Measurements from ENCODE around the gene SREBF1. TPM values are rescaled to one million over a fixed set of nuclear protein-coding genes. Genes with fewer than 3 reads are reported as not detected.

Gene SREBF1
- total and polyA plus RNA-seq, 10 of the 15 experiments (the other 5 are each of a cell fraction or from before 2014, with no cell fraction given): 1.4 to 84.6 (median 20.4) TPM

DNA sequence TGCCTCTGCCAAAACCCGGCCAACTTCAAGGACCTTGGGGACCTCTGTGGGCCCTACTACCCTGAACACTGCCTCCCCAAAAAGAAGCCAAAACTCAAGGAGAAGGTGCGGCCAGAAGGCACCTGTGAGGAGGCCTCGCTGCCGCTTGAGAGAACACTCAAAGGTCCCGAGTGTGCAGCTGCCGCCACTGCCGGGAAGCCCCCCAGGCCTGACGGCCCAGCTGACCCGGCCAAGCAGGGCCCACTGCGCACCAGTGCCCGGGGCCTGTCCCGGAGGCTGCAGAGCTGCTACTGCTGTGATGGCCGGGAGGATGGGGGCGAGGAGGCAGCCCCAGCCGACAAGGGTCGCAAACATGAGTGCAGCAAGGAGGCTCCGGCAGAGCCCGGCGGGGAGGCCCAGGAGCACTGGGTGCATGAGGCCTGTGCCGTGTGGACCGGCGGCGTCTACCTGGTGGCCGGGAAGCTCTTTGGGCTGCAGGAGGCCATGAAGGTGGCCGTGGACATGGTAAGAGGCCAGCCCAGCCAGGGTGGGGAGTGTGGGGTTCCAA lies 38.7 kb downstream of the SREBF1 start:
- ChIA-PET POLR2A (no interaction called here), SMC1A (ENCODE audit: uncharacterized antibody, unreplicated experiment) (no interaction called here), CTCF (no interaction called here), RAD21 (ENCODE audit: unreplicated experiment) (no interaction called here)
- no peaks in the 10 kb centered on the region for H3K79me2 ChIP-seq (ENCODE audit: control insufficient read depth, insufficient read depth, low read length)
- intact Hi-C loops (cut with micrococcal nuclease; ENCODE audit: unreplicated experiment): no loop called here
- no peak overlapping the region for H3K4me2 ChIP-seq (ENCODE audit: control insufficient read depth, insufficient read depth)
- DNase-seq (ENCODE audit: low read depth, low spot score) (no peak), FAIRE-seq (no peak), ATAC-seq (no peak)
- 83% methylated on average over 25 of the region's 25 CpGs for WGBS (ENCODE audit: insufficient coverage, insufficient replicate concordance, low lambda C conversion rate, missing lambda C conversion rate)
- H3K27me3 ChIP-seq (replicated peaks in 1 of 2; ENCODE audit: control insufficient read depth in 2 of 2, insufficient read depth in 2 of 2, low read length in 1 of 2): no peaks in the 10 kb centered on the region
- H3K9ac ChIP-seq (ENCODE audit: control insufficient read depth, insufficient read depth, low read length): no peak overlapping the region
- no peaks in the 10 kb centered on the region for H3K4me1 ChIP-seq (ENCODE audit: control insufficient read depth, insufficient read depth, low read length)
- BruUV-seq (replicated peaks): no TSS peak
- no peak for TF ChIP-seq MYB (IDR thresholded peaks at IDR 0.05; ENCODE audit: borderline replicate concordance, low read depth, low read length)
- TF ChIP-seq, protein P1, sequence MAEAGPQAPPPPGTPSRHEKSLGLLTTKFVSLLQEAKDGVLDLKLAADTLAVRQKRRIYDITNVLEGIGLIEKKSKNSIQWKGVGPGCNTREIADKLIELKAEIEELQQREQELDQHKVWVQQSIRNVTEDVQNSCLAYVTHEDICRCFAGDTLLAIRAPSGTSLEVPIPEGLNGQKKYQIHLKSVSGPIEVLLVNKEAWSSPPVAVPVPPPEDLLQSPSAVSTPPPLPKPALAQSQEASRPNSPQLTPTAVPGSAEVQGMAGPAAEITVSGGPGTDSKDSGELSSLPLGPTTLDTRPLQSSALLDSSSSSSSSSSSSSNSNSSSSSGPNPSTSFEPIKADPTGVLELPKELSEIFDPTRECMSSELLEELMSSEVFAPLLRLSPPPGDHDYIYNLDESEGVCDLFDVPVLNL (IDR thresholded peaks at IDR 0.05; ENCODE audit: low read depth, low read length): no peak
- TF ChIP-seq HCFC1 (IDR thresholded peaks at IDR 0.05; ENCODE audit: low read length): no peak
- no peak for TF ChIP-seq POU2F2 (IDR thresholded peaks at IDR 0.05; ENCODE audit: borderline replicate concordance, low read depth, low read length)
- TF ChIP-seq, protein P2, sequence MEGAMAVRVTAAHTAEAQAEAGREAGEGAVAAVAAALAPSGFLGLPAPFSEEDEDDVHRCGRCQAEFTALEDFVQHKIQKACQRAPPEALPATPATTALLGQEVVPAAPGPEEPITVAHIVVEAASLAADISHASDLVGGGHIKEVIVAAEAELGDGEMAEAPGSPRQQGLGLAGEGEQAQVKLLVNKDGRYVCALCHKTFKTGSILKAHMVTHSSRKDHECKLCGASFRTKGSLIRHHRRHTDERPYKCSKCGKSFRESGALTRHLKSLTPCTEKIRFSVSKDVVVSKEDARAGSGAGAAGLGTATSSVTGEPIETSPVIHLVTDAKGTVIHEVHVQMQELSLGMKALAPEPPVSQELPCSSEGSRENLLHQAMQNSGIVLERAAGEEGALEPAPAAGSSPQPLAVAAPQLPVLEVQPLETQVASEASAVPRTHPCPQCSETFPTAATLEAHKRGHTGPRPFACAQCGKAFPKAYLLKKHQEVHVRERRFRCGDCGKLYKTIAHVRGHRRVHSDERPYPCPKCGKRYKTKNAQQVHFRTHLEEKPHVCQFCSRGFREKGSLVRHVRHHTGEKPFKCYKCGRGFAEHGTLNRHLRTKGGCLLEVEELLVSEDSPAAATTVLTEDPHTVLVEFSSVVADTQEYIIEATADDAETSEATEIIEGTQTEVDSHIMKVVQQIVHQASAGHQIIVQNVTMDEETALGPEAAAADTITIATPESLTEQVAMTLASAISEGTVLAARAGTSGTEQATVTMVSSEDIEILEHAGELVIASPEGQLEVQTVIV (IDR thresholded peaks at IDR 0.05; ENCODE audit: borderline replicate concordance, partially characterized antibody): no peak
- no peak for TF ChIP-seq HDGF (IDR thresholded peaks at IDR 0.05)
- TF ChIP-seq, protein P3, sequence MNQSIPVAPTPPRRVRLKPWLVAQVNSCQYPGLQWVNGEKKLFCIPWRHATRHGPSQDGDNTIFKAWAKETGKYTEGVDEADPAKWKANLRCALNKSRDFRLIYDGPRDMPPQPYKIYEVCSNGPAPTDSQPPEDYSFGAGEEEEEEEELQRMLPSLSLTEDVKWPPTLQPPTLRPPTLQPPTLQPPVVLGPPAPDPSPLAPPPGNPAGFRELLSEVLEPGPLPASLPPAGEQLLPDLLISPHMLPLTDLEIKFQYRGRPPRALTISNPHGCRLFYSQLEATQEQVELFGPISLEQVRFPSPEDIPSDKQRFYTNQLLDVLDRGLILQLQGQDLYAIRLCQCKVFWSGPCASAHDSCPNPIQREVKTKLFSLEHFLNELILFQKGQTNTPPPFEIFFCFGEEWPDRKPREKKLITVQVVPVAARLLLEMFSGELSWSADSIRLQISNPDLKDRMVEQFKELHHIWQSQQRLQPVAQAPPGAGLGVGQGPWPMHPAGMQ (IDR thresholded peaks at IDR 0.05; ENCODE audit: borderline replicate concordance): no peak
- TF ChIP-seq FOXM1 (IDR thresholded peaks at IDR 0.05; ENCODE audit: low read depth, low read length): no peak
- no peak for TF ChIP-seq SMAD5 (IDR thresholded peaks at IDR 0.05; ENCODE audit: low read depth)
- TF ChIP-seq, protein P4, sequence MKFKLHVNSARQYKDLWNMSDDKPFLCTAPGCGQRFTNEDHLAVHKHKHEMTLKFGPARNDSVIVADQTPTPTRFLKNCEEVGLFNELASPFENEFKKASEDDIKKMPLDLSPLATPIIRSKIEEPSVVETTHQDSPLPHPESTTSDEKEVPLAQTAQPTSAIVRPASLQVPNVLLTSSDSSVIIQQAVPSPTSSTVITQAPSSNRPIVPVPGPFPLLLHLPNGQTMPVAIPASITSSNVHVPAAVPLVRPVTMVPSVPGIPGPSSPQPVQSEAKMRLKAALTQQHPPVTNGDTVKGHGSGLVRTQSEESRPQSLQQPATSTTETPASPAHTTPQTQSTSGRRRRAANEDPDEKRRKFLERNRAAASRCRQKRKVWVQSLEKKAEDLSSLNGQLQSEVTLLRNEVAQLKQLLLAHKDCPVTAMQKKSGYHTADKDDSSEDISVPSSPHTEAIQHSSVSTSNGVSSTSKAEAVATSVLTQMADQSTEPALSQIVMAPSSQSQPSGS (IDR thresholded peaks at IDR 0.05; ENCODE audit: low read length): no peak
- no peak for TF ChIP-seq NFYB (IDR thresholded peaks at IDR 0.05; ENCODE audit: insufficient read depth, low read depth, low read length)
- TF ChIP-seq SREBF2 (IDR thresholded peaks at IDR 0.05; ENCODE audit: low read length): no peak
- TF ChIP-seq, protein P5, sequence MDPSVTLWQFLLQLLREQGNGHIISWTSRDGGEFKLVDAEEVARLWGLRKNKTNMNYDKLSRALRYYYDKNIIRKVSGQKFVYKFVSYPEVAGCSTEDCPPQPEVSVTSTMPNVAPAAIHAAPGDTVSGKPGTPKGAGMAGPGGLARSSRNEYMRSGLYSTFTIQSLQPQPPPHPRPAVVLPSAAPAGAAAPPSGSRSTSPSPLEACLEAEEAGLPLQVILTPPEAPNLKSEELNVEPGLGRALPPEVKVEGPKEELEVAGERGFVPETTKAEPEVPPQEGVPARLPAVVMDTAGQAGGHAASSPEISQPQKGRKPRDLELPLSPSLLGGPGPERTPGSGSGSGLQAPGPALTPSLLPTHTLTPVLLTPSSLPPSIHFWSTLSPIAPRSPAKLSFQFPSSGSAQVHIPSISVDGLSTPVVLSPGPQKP (IDR thresholded peaks at IDR 0.05; ENCODE audit: low read depth, low read length): no peak
- TF ChIP-seq KAT2A (conservative IDR thresholded peaks at IDR 0.05; ENCODE audit: control insufficient read depth, low read depth, low read length): no peak
- in situ Hi-C loops (cut with MboI): no loop called here
- H3K9me3 ChIP-seq (replicated peaks; ENCODE audit: control insufficient read depth, insufficient read depth, low read length): no peaks in the 10 kb centered on the region
- H2AFZ ChIP-seq (ENCODE audit: control insufficient read depth, low read depth, low read length): no peak overlapping the region
- no peak overlapping the region for H3K4me3 ChIP-seq
- no peak overlapping the region for H3K27ac ChIP-seq (ENCODE audit: control insufficient read depth, insufficient read depth)
- no peaks in the 10 kb centered on the region for H4K20me1 ChIP-seq (ENCODE audit: control insufficient read depth, insufficient read depth)
- peaks cover 0 to 47% of the 10 kb centered on the region in 2 experiments for H3K36me3 ChIP-seq (ENCODE audit: control insufficient read depth in 2 of 2, insufficient read depth in 2 of 2, low read length in 1 of 2)

All from GM12878 (cell line).